Occipital lobe (tissue), 2 donors: Measurements from ENCODE around the gene RNF34. TPM values are rescaled to one million over a fixed set of nuclear protein-coding genes. Genes with fewer than 3 reads are reported as not detected.

Source experiments
- DNase-seq: peaks from one replicate; lab custom pipeline; 2025; lab: John Stamatoyannopoulos, UW
- total RNA-seq: library from RNA; depleted of rRNA; stranded (reverse); fragments of >200 nt; gene quantifications from one replicate; pipeline ENCODE4 v1.2.3, GENCODE V29; 2014

The RNF34 gene
- total RNA-seq, 1 donor from 2014 or later = 77.5 TPM

GRCh38 chr12:121388421-121388981 lies 11.4 kb upstream of the RNF34 start:
- DNase-seq = no peak

- no peak for DNase-seq
These were observed 9.1 kb upstream of the RNF34 start for GRCh38 chr12:121390856-121391255.

- DNase-seq = no peak
These were observed 8.1 kb upstream of the RNF34 start for GRCh38 chr12:121391619-121392324.

GRCh38 chr12:121392325-121392716 lies 7.6 kb upstream of the RNF34 start:
- no peak for DNase-seq

- no peak for DNase-seq
These were observed 2.4 kb upstream of the RNF34 start for GRCh38 chr12:121397521-121397920.

GRCh38 chr12:121398355-121398754 lies 1.6 kb upstream of the RNF34 start:
- no peak for DNase-seq

- DNase-seq = no peak
These were observed 618 bp downstream of the RNF34 start for GRCh38 chr12:121400332-121401139.

- DNase-seq = no peak
These were observed 3.8 kb downstream of the RNF34 start for GRCh38 chr12:121403721-121404120.

- no peak for DNase-seq
These were observed 4.8 kb downstream of the RNF34 start for GRCh38 chr12:121404734-121405133.

GRCh38 chr12:121405211-121405610 lies 5.3 kb downstream of the RNF34 start:
- no peak for DNase-seq

- DNase-seq = no peak
These were observed 14.0 kb downstream of the RNF34 start for GRCh38 chr12:121413917-121414316.

- DNase-seq = no peak
These were observed 17.9 kb downstream of the RNF34 start for GRCh38 chr12:121417847-121418246.

GRCh38 chr12:121420109-121420508 lies 20.2 kb downstream of the RNF34 start:
- DNase-seq = no peak

- DNase-seq = no peak
These were observed 23.3 kb downstream of the RNF34 start for GRCh38 chr12:121423253-121423652.

GRCh38 chr12:121423682-121424623 lies 24.0 kb downstream of the RNF34 start:
- DNase-seq = no peak

GRCh38 chr12:121424624-121424975 lies 24.7 kb downstream of the RNF34 start:
- DNase-seq = no peak

GRCh38 chr12:121427556-121428050 lies 27.7 kb downstream of the RNF34 start:
- DNase-seq = no peak

GRCh38 chr12:121428883-121429282 lies 29.0 kb downstream of the RNF34 start:
- no peak for DNase-seq

GRCh38 chr12:121430833-121431415 lies 31.0 kb downstream of the RNF34 start:
- DNase-seq = no peak

- no peak for DNase-seq
These were observed 33.0 kb downstream of the RNF34 start for GRCh38 chr12:121432740-121433480.
